Adipose tissue (tissue), 3 donors: ENCODE data around the gene UGT3A1. TPM values are rescaled to one million over a fixed set of nuclear protein-coding genes. Genes with fewer than 3 reads are reported as not detected.
"Not testable (repeated sequence)": the region's sequence is repeated elsewhere in the genome, so short reads cannot be mapped to it uniquely, and the experiment has no call there.

Experiments used
- H3K27ac ChIP-seq: one replicate; pipeline ENCODE4 v1.5.1; 2013; ENCODE audit warnings: low read depth, low read length
- WGBS, 3 donors: extraction: QIAGEN DNeasy Blood & Tissue Kit; methylation state at CpG; one replicate each; pipeline ENCODE4 v1.1.7; 2013; 5-methylcytosine and 5-hydroxymethylcytosine counted together
- polyA plus RNA-seq, 3 donors: library from polyadenylated mRNA; stranded (reverse); fragments of 200-250 nt; gene quantifications; one replicate each; pipeline ENCODE4 v1.2.3, GENCODE V29; 2013
- donor health status: healthy with polysubstance abuse.
- donor health status: Bipolar disorder and iron deficiency.
- donor health status: healthy.

Gene UGT3A1
- polyA plus RNA-seq, 3 donors, result not detected

GRCh38 chr5:36001032-36001431 lies 9.8 kb upstream of the UGT3A1 start:
- WGBS, 3 donors, result 85 to 88% (median 86%) methylated on average over 3 of the region's 3 CpGs
- H3K27ac ChIP-seq, result no peak overlapping the region

GRCh38 chr5:35999547-35999946 lies 8.4 kb upstream of the UGT3A1 start:
- H3K27ac ChIP-seq, result no peak overlapping the region
- WGBS, 3 donors, result 47 to 64% (median 57%) methylated on average over 1 of the region's 1 CpG

- 85 to 90% (median 86%) methylated on average over 4 of the region's 4 CpGs for WGBS, 3 donors
- no peak overlapping the region for H3K27ac ChIP-seq
These were observed 4.9 kb upstream of the UGT3A1 start for GRCh38 chr5:35996076-35996475.

GRCh38 chr5:35990520-35990919 lies 670 bp downstream of the UGT3A1 start:
- H3K27ac ChIP-seq, result no peak overlapping the region
- WGBS, 3 donors, result 20 to 36% (median 29%) methylated on average over 12 of the region's 12 CpGs

DNA sequence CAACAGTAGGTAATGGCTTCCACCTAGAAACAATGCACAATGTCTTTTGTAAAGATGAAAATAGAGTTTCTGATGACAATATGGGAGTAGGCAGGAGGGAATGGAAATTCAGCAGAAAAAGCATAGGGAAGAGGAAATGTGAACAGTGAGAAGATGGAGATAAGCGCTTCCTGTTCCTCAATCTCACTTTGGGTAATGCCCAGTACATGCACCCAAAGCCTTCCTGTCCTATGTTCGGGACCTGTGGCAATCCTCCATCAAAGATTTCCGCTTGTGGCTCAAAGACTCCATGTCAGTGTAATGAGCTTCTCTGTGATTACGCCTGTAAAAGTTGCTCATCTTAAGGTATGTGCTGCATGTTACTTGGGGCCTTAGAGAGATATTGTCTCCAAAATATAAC lies 2.7 kb downstream of the UGT3A1 start:
- H3K27ac ChIP-seq, result no peak overlapping the region
- 46 to 79% (median 78%) methylated on average over 4 of the region's 4 CpGs for WGBS, 3 donors

DNA sequence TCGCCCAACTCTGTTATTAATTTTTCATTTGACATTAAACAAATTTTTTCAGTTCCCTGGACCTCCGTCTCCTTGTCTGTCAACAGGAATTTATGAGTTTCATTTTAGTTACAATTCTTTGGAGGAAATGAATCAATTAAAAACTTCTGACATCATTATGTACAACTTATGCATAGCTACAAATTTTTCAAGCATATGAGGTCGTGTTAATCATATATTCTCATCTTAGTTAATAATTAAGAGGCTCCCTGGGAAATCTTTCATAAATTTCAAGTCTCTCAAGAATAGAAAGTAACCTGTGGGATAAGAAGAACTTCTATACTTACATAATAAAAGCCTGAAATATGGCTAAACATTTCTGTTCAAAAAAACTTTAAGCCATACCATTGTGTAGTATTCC lies 3.4 kb downstream of the UGT3A1 start:
- no peak overlapping the region for H3K27ac ChIP-seq
- 43 to 60% (median 53%) methylated on average over 3 of the region's 3 CpGs for WGBS, 3 donors

GRCh38 chr5:35979715-35980114 lies 11.5 kb downstream of the UGT3A1 start:
- H3K27ac ChIP-seq, result no peak overlapping the region

GRCh38 chr5:35976859-35977258 lies 14.3 kb downstream of the UGT3A1 start:
- not testable (repeated sequence) for H3K27ac ChIP-seq
- WGBS, 3 donors, result 44 to 80% (median 72%) methylated on average over 3 of the region's 3 CpGs

DNA sequence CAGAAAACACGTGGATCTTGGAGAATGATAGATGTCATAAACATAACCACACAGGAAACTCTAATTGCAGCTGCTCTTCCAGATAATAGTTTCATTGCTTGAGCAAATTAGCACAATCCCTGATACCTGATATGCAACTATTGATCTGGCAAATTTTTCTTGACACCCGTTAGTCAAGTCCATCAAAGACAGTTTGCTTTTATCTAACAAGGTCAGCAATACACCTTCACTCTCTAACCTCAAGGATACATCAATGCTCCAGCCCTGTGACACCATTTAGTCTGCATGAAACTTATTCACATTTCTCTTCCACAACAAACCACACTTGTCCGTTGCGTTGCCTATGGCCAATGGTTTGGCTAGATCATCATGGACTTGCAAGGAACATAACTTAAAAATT lies 16.6 kb downstream of the UGT3A1 start:
- no peak overlapping the region for H3K27ac ChIP-seq
- WGBS, 3 donors, result 64 to 73% (median 72%) methylated on average over 4 of the region's 4 CpGs

GRCh38 chr5:35971878-35972210 lies 19.3 kb downstream of the UGT3A1 start:
- 67 to 72% (median 69%) methylated on average over 5 of the region's 5 CpGs for WGBS, 3 donors
- no peak overlapping the region for H3K27ac ChIP-seq

GRCh38 chr5:35971186-35971877 lies 19.9 kb downstream of the UGT3A1 start:
- H3K27ac ChIP-seq, result no peak overlapping the region
- WGBS, 3 donors, result 78 to 83% (median 83%) methylated on average over 4 of the region's 4 CpGs

DNA sequence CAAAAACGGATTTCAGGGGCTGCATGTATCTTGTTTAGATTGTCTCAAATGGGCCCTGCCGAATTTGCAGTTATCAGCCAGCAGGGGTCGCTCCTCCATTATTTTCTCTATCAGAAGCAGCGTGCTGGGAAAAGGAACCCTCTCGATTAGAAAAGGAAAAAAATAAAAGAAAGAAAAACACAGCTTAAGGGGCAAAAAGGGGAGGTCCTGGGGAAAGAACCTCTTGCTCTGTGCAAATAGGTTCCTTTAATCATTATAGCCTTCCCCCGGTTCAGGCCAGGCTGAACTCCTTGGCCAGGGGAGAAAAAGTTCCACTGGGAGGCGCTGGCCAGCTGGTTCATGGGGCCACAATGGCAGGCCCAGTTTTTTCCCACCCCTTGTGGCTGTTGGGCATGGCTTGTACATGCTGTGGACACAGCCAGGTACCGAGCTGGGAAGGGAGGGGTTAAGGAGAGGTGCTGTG lies 27.8 kb downstream of the UGT3A1 start:
- 46 to 56% (median 47%) methylated on average over 8 of the region's 8 CpGs for WGBS, 3 donors
- no peak overlapping the region for H3K27ac ChIP-seq

DNA sequence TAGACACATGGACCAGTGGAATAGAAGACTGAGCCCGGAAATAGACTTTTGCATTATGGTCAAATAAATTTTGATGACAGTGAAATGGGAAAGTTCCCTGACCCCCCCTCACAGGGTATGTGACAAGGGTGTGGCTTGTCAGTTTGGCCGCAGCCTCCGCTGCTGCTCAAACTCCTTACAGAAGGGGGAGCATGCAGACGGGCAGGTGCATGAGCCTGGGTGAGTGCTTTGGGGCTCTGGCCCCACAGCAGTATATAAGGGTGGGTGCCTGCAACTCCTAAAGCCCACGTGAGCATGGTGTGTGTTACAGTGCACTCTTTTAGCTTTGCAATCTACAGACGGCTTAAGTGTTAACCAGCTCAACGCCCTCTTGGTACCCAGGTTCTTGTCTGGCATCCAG lies 30.9 kb downstream of the UGT3A1 start:
- WGBS, 3 donors, result 60 to 65% (median 62%) methylated on average over 7 of the region's 7 CpGs
- H3K27ac ChIP-seq, result no peak overlapping the region

- H3K27ac ChIP-seq, result no peak overlapping the region
- 74 to 94% (median 87%) methylated on average over 1 of the region's 1 CpG for WGBS, 3 donors
These were observed 34.8 kb downstream of the UGT3A1 start for GRCh38 chr5:35956429-35956828.

DNA sequence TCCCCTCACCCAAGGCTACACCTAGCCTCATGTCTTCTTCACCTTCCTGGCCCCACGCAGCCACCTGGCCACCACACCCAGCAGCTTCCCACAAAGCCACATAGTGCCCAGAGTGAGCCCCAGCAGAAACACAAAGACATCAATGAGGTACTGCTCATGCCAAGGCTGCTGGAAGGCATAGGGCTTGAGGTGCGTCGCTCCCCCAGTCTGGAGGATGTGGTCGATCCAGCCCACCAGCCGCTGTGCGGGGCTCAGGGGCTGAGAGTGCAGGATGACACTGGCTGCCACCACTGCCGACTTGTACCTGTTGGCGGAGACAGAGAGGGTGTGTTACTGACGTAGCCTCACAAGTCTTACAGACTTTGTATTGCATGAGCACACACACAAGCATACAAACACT lies 37.0 kb downstream of the UGT3A1 start:
- no peak overlapping the region for H3K27ac ChIP-seq
- WGBS, 3 donors, result 66 to 77% (median 69%) methylated on average over 9 of the region's 9 CpGs

- 69 to 75% (median 74%) methylated on average over 5 of the region's 5 CpGs for WGBS, 3 donors
These were observed 44.1 kb downstream of the UGT3A1 start for GRCh38 chr5:35947085-35947484.

GRCh38 chr5:35939639-35940038 lies 51.6 kb downstream of the UGT3A1 start:
- WGBS, 3 donors, result 64 to 76% (median 73%) methylated on average over 3 of the region's 3 CpGs
- H3K27ac ChIP-seq, result no peak overlapping the region

More at GRCh38 chr5:35947085-35947484, 44.1 kb downstream of the UGT3A1 start:
- no peak overlapping the region for H3K27ac ChIP-seq

DNA sequence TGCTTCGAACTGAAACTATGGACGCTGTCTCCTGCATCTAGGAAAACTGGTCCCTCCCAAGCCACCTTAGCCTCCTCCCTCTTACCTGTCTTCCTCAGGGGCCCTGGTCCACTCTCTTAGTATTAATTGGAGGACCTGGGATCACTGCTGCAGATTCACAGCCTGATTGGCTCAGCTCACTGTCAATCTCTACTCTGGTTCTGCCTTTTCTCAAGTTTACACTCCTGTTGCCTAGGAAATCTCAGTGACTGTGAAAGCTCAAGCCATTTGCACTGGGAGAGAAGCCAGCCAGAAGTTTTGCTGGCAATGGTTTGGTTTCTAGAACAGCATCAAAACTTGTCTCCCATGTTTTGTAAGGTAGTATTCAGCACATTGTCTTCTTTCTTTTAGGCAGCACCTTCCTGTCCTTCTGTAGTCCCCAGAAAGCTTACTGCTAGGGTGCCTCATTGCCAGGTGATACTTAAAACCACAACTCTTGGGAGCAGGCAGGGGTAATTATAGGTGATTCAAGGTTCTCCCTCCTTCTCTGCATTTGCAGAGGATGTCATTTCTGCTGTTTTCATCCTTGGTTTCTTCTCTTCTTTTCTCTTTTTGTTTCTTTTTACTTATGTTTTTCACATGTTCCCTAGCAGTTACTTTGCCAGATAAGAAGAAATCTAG lies 52.5 kb downstream of the UGT3A1 start, which contains the start of gene CAPSL:
Gene CAPSL, minus strand, starts transcription at position 55 of the 660 bp plus-strand sequence. CDS start 17,502 bp downstream, outside the sequence.
- WGBS, 3 donors, result 25 to 50% (median 47%) methylated on average over 2 of the region's 2 CpGs
- H3K27ac ChIP-seq, result no peak within 1 kb of the TSS

DNA sequence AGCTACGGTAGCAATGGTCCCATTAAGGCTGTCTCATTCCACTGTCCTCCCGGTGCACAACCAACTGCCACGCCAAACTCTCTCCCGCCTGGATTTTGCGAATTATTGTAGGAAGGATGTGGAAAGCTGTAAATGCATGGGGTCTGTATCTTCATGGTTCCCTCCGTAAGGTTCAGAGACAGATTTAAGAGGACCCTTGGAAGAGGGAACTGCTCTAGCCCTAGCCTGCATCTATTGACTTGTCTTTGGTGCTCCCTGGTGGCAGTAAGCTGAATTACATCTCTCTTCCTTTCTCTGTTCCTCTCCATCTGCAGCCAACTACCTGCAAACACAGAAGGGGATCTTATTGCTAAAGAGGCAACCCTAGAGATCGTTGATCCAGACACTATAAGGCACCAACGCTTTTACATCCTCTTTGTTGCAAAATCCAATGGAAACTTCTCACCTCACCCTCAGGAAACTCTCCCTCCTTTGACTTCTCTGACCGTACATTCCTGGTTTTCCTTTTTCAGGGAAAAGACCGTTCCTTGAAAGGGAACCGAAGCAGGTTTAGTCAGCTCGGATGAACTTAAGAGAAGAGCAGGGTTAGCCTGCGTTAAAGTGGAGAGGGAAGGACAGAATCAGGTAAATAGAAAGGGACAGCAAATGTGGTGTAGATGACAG lies 64.7 kb downstream of the UGT3A1 start:
- H3K27ac ChIP-seq, result no peak overlapping the region
- WGBS, 3 donors, result 35 to 41% (median 40%) methylated on average over 13 of the region's 13 CpGs
